AG10803 (cell line): ENCODE results near the gene TRMT10B.

Source experiments
- DNase-seq: peaks from one replicate; pipeline ENCODE4 v3.0.0; 2010; ENCODE audit warnings: low read depth
- H3K4me3 ChIP-seq: 2 replicates; pipeline ENCODE4 v1.5.1; 2011; ENCODE audit warnings: mild to moderate bottlenecking, low read length, control low read depth
- TF ChIP-seq, protein P1 (sequence below): conservative IDR thresholded peaks from 2 replicates; pipeline ENCODE4 v1.5.1; 2011; ENCODE audit warnings: mild to moderate bottlenecking, low read length, control low read depth, inconsistent platforms

Gene TRMT10B

GRCh38 chr9:37784616-37785483 lies 31.2 kb downstream of the TRMT10B start, which contains the start of gene EXOSC3:
Gene EXOSC3, minus strand, starts transcription at chr9:37785064. Its CDS starts 20 bp downstream, at chr9:37785044.
- TF ChIP-seq, protein P1, sequence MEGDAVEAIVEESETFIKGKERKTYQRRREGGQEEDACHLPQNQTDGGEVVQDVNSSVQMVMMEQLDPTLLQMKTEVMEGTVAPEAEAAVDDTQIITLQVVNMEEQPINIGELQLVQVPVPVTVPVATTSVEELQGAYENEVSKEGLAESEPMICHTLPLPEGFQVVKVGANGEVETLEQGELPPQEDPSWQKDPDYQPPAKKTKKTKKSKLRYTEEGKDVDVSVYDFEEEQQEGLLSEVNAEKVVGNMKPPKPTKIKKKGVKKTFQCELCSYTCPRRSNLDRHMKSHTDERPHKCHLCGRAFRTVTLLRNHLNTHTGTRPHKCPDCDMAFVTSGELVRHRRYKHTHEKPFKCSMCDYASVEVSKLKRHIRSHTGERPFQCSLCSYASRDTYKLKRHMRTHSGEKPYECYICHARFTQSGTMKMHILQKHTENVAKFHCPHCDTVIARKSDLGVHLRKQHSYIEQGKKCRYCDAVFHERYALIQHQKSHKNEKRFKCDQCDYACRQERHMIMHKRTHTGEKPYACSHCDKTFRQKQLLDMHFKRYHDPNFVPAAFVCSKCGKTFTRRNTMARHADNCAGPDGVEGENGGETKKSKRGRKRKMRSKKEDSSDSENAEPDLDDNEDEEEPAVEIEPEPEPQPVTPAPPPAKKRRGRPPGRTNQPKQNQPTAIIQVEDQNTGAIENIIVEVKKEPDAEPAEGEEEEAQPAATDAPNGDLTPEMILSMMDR, result peak; percentile 6
- H3K4me3 ChIP-seq, result peak within 1 kb of the TSS; percentile 95

GRCh38 chr9:37787059-37787458 lies 33.5 kb downstream of the TRMT10B start:
- no peak for DNase-seq
- no peak overlapping the region for H3K4me3 ChIP-seq
- TF ChIP-seq, protein P1, result no peak

More at GRCh38 chr9:37784616-37785483, 31.2 kb downstream of the TRMT10B start, which contains the start of gene EXOSC3:
- peak; percentile 87 for DNase-seq

- H3K4me3 ChIP-seq, result no peak overlapping the region
- no peak for DNase-seq
- TF ChIP-seq, protein P1, result no peak
These were observed 34.7 kb downstream of the TRMT10B start for GRCh38 chr9:37788332-37788731.

DNA sequence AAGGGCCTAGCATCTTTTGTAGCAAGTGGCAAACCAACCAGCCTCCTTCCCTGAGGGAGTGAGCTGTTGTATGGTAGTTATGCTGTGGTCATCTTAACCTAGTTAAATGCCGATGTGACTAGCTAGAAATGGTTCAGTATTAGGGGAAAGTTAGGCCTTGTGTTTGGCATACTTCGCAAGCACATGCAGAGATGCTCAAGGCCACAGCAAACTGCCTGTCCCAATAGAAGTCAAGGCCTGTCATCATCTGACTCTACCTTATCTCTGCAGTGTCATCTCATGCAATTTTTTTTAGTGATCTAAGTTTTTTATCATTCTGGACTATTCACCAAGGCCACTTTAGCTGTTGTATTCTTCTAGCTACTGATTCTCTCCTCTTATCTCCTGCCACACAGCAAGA lies 36.5 kb downstream of the TRMT10B start:
- TF ChIP-seq, protein P1, result no peak
- no peak for DNase-seq
- H3K4me3 ChIP-seq, result no peak overlapping the region

DNA sequence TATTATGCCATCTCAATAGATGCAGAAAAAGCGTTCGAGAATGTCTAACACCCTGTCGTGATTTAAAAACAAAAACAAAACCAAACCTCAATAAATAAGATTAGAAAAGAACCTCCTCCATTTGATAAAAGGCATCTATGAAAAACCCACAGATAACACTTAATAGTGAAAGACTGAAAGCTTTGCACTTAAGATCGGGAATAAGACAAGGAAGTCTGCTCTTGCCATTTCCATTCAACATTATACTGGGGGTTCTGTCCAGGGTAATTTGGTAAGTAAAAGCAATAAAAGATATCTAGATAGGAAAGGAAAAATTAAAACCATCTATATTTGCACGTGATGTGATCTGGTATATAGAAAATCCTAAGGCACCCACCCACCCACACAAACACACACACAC lies 38.5 kb downstream of the TRMT10B start:
- no peak overlapping the region for H3K4me3 ChIP-seq
- DNase-seq, result no peak
- TF ChIP-seq, protein P1, result no peak

DNA sequence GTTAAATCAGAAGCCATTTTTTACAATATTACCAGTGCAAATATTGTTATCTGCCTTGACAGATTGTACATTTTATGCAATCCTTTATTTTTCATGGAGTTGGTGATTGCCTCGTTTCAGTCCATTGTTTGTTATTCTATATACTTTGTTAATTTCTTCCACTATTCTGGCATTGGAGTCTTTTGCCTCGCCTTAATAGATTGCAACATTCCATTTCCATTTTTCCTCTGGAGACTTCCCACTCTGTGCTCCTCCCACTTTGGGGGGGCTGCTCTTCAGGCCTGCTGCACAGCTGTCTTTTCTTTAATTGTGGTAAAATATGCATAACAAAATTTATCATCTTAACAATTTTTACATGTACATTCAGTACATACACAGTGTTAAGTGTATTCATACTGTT lies 42.6 kb downstream of the TRMT10B start:
- DNase-seq, result no peak
- TF ChIP-seq, protein P1, result no peak
- H3K4me3 ChIP-seq, result no peak overlapping the region

- DNase-seq, result no peak
- H3K4me3 ChIP-seq, result no peak overlapping the region
- TF ChIP-seq, protein P1, result no peak
These were observed 45.1 kb downstream of the TRMT10B start for GRCh38 chr9:37798677-37799076.
